CD4-positive, alpha-beta T cell (primary cell): Measurements from ENCODE around the gene RPL36. TPM values are rescaled to one million over a fixed set of nuclear protein-coding genes. Genes with fewer than 3 reads are reported as not detected.
"Not testable (repeated sequence)": the region's sequence is repeated elsewhere in the genome, so short reads cannot be mapped to it uniquely, and the experiment has no call there.

Source experiments
- ATAC-seq: fragments of 200-7000 bp; cut with Tn5 transposase; one replicate; pipeline ENCODE4 v1.10.0; 2022; ENCODE audit warnings: mild to moderate bottlenecking; ENCODE audit not compliant: poor library complexity
- CTCF ChIA-PET: fragments of 350-600 bp; sonication (Branson Sonifier 250); formaldehyde crosslinking; loops from one replicate; lab custom pipeline; 2021; ENCODE audit warnings: antibody characterized with exemption, inconsistent platforms; lab: Charles Lee
- POLR2A ChIA-PET: fragments of 350-600 bp; sonication (Branson Sonifier 250); formaldehyde crosslinking; loops from one replicate; lab custom pipeline; 2021; ENCODE audit warnings: antibody characterized with exemption, inconsistent platforms; lab: Charles Lee
- DNase-seq, 14 experiments: peaks; one replicate each; pipeline ENCODE4 v3.0.0-alpha.2; 2013 to 2020; ENCODE audit warnings: mixed read lengths in 2 of 14
- H3K27ac ChIP-seq, 2 donors: one replicate each; pipeline versions ENCODE4 v1.5.1 to v1.7.0; 2013; ENCODE audit warnings: low read length in 2 of 2, low read depth in 1 of 2, mild to moderate bottlenecking in 1 of 2
- H3K27me3 ChIP-seq, 2 experiments: 1 replicate in 1 of 2; 2 replicates in 1 of 2; pipeline versions ENCODE4 v1.6.1 to v1.7.0; 2013; ENCODE audit warnings: low read length in 2 of 2, control low read depth in 1 of 2, mild to moderate bottlenecking in 1 of 2, moderate library complexity in 1 of 2; ENCODE audit not compliant: insufficient read depth in 2 of 2, control insufficient read depth in 1 of 2
- H3K36me3 ChIP-seq: one replicate; pipeline ENCODE4 v1.6.1; 2013; ENCODE audit warnings: low read length, control low read depth; ENCODE audit not compliant: insufficient read depth
- H3K4me1 ChIP-seq: one replicate; pipeline ENCODE4 v1.6.1; 2013; ENCODE audit warnings: low read length, control low read depth; ENCODE audit not compliant: insufficient read depth
- H3K4me3 ChIP-seq: one replicate; pipeline ENCODE4 v1.5.1; 2013; ENCODE audit warnings: mild to moderate bottlenecking, low read length, moderate library complexity
- H3K9me3 ChIP-seq, 2 experiments: 1 replicate in 1 of 2; 2 replicates in 1 of 2; pipeline versions ENCODE4 v1.6.1 to v1.7.0; 2013; ENCODE audit warnings: low read length in 2 of 2, mild to moderate bottlenecking in 2 of 2, control low read depth in 1 of 2, moderate library complexity in 1 of 2; ENCODE audit not compliant: control insufficient read depth in 1 of 2, insufficient read depth in 1 of 2
- H3K27ac Mint-ChIP-seq: one replicate; pipeline ENCODE4 v1.8.0; 2020; ENCODE audit warnings: mixed read lengths
- H3K27me3 Mint-ChIP-seq: one replicate; pipeline ENCODE4 v1.8.0; 2021; ENCODE audit warnings: mixed read lengths
- H3K36me3 Mint-ChIP-seq: one replicate; pipeline ENCODE4 v1.8.0; 2021; ENCODE audit warnings: low read depth, mixed read lengths
- H3K4me1 Mint-ChIP-seq: one replicate; pipeline ENCODE4 v1.8.0; 2021; ENCODE audit warnings: low read depth, mixed read lengths
- H3K4me3 Mint-ChIP-seq: one replicate; pipeline ENCODE4 v1.8.0; 2020; ENCODE audit warnings: mild to moderate bottlenecking, mixed read lengths
- H3K9me3 Mint-ChIP-seq: one replicate; pipeline ENCODE4 v1.8.0; 2020; ENCODE audit warnings: mixed read lengths
- intact Hi-C, 2 experiments: fragments of 100-400 bp; cut with DNase I in 1 of 2; cut with micrococcal nuclease in 1 of 2; formaldehyde crosslinking; loops; one replicate each; pipeline versions ENCODE4 v1.15.1 to v1.9.0; 2023 to 2025; cut with DNase I, micrococcal nuclease
- total RNA-seq, 174 experiments: library from RNA in 2 of 174; stranded (reverse) in 2 of 174; gene quantifications; one replicate each; pipeline ENCODE4 v1.2.3 and lab custom pipeline; 2021 to 2026
- TF ChIP-seq, protein P1 (sequence below): fragments of 200-600 bp; IDR thresholded peaks from one replicate; pipeline ENCODE4 v1.8.0; 2022; ENCODE audit warnings: antibody characterized with exemption, mild to moderate bottlenecking

RPL36 gene
- total RNA-seq, 2 experiments from 2014 or later, result 1,509 to 1,565 TPM

DNA sequence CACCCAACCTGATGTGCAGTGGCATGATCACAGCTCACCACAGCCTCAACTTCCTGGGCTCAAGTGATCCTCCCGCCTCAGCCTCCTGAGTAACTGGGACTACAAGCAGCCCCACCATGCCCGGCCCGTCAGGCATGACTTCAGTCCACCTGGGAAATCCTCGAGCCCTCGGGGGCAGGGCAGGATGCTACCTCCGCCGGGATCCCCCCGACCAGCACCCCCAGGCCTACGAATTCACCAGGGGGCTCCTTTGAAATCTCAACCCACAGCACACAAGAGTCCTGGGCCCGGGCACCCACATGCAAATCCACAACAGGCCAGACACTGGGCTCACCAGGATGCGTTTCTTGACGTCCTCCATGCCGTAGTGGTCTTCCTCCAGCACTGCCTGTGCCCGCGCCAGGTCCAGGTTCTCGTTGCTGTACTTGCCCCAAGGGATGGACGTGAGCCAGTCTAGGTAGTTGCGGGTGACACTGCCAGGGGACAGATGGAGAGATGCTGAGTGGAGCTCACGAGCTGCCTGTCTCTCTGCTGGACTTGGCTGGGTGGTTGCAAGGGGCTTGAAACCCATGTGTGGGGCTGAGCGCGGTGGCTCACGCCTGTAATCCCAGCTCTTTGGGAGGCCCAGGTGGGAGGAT is 10.5 kb downstream of the RPL36 start:
- Histone ChIP-seq H3K9me3 (peaks cover 0 to 6% of the 10 kb centered on the region in 2 experiments), H3K36me3 (peaks cover 66% of the 10 kb centered on the region), H3K4me1 (no peaks in the 10 kb centered on the region), H3K27ac (no peak overlapping the region), H3K27me3 (no peaks in the 10 kb centered on the region), H3K4me3 (no peak overlapping the region)
- POLR2A ChIA-PET, result no interaction called here
- H3K4me3 Mint-ChIP-seq, result no peak overlapping the region
- CTCF ChIA-PET, result no interaction called here
- ATAC-seq (no peak), DNase-seq (no peak)
- H3K27ac Mint-ChIP-seq, result no peak overlapping the region
- H3K9me3 Mint-ChIP-seq, result no peaks in the 10 kb centered on the region
- peaks cover 46% of the 10 kb centered on the region for H3K36me3 Mint-ChIP-seq
- H3K27me3 Mint-ChIP-seq, result no peaks in the 10 kb centered on the region
- TF ChIP-seq, protein P1, sequence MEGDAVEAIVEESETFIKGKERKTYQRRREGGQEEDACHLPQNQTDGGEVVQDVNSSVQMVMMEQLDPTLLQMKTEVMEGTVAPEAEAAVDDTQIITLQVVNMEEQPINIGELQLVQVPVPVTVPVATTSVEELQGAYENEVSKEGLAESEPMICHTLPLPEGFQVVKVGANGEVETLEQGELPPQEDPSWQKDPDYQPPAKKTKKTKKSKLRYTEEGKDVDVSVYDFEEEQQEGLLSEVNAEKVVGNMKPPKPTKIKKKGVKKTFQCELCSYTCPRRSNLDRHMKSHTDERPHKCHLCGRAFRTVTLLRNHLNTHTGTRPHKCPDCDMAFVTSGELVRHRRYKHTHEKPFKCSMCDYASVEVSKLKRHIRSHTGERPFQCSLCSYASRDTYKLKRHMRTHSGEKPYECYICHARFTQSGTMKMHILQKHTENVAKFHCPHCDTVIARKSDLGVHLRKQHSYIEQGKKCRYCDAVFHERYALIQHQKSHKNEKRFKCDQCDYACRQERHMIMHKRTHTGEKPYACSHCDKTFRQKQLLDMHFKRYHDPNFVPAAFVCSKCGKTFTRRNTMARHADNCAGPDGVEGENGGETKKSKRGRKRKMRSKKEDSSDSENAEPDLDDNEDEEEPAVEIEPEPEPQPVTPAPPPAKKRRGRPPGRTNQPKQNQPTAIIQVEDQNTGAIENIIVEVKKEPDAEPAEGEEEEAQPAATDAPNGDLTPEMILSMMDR, result no peak
- intact Hi-C loops, result no loop called here
- H3K4me1 Mint-ChIP-seq, result no peaks in the 10 kb centered on the region

DNA sequence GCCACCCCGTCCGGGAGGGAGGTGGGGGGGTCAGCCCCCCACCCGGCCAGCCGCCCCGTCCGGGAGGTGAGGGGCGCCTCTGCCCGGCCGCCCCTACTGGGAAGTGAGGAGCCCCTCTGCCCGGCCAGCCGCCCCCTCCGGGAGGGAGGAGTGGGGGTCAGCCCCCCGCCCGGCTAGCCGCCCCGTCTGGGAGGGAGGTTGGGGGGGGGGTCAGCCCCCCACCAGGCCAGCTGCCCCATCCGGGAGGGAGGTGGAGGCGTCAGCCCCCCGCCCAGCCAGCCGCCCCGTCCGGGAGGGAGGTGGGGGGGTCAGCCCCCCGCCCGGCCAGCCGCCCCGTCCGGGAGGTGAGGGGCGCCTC is 11.9 kb downstream of the RPL36 start:
- POLR2A ChIA-PET, H3K4me3 Mint-ChIP-seq, H3K4me3 ChIP-seq, H3K27ac ChIP-seq, ATAC-seq, CTCF ChIA-PET, H3K9me3 ChIP-seq, H3K9me3 Mint-ChIP-seq, H3K27ac Mint-ChIP-seq, H3K4me1 Mint-ChIP-seq, H3K4me1 ChIP-seq, H3K27me3 Mint-ChIP-seq, intact Hi-C loops, DNase-seq, H3K27me3 ChIP-seq: not testable (repeated sequence)
- peaks cover 65% of the 10 kb centered on the region for H3K36me3 ChIP-seq
- H3K36me3 Mint-ChIP-seq, result peaks cover 54% of the 10 kb centered on the region

DNA sequence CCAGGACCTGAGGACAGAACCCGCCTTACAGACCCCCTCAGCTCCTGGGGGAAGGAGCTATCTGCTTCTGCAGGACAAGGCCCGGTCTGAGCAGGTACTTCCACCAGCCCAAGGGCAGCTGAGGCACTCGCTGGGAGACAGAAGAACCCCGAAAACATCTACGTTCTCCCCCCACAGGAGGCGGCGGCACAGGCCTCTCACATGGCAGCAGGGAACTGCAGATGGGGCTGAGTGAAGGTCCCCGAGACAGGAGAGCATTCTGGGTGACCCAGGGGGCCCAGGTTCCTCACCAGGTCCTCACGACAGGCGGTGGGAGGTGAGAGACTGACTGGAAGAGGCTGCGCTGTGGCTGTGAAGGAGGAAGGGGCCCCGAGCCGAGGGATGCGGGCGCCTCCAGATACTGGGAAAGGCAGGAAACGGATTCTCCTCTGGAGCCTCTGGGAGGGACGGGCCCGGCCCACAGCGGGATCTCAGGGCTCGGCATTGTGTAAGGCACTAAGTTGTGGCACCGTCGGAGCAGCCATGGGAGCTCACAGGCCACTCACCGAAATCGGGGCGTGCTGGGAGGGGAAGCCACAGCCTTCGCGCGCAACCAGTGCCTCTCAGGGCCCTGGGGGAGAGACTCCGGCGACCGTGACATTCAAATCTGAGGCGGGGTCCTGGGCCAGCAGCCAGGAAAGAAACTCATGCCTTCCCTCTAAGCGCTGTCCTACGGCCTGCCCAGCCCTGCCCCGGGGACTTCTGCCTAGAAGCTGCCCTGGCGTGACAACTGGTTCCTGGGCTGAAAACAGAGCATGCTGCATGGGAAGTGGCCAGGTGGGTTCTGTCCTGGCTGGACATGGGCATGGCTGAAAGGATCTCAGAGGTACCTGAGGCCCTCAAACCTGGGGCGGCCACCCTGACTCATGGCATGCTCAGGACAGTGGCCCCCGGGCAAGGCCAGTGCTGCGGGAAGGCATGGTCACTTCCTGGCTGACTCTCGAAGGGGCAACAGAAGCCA is 14.0 kb downstream of the RPL36 start:
- Histone ChIP-seq H3K4me3 (no peak overlapping the region), H3K9me3 (peaks cover 0 to 6% of the 10 kb centered on the region in 2 experiments), H3K27ac (no peak overlapping the region), H3K36me3 (peaks cover 64% of the 10 kb centered on the region), H3K27me3 (no peaks in the 10 kb centered on the region), H3K4me1 (no peaks in the 10 kb centered on the region)
- Mint-ChIP-seq H3K36me3 (peaks cover 56% of the 10 kb centered on the region), H3K9me3 (no peaks in the 10 kb centered on the region), H3K27ac (no peak overlapping the region), H3K4me1 (no peaks in the 10 kb centered on the region), H3K27me3 (no peaks in the 10 kb centered on the region), H3K4me3 (no peak overlapping the region)
- peak; percentile 19 for ATAC-seq
- TF ChIP-seq, protein P1, result no peak
- DNase-seq, result no peak
- intact Hi-C loops, result no loop called here
- CTCF ChIA-PET, result no interaction called here
- POLR2A ChIA-PET, result interaction anchor here (1.3 kb wide), 1 partner anchor 16 kb away, joined by 5 read pairs; the partner anchor contains the start of gene CATSPERD
